GM11168 (cell line): ENCODE results near the gene FOXK1.

ENCODE experiments used
- in situ Hi-C: fragments of 300-500 bp; cut with MboI; formaldehyde crosslinking; loops from one replicate; pipeline ENCODE4 v1.12.0; 2022; ENCODE audit warnings: low sequenced_read_pairs; ENCODE audit not compliant: unreplicated experiment

FOXK1 gene

DNA sequence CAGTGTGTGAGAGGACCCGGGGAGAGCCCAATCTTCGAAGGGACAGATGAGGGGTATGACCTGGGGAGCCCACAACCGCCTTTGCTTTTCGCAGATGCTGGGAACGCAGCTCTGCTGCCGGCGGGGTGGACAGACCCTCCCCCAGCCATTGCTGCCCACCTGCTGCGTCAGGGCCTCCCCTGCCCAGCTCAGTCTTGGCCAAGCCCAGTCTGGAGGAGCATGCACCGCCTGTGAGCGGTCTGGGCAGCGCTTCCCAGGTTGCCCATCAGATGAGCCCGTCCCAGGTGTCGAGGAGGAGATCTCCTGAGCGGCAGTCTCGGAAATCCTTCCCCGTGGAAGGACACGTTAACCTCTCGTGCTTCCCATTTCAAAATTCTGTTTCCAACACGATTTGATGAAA lies 76.0 kb downstream of the FOXK1 start:
- in situ Hi-C loops, result no loop called here

DNA sequence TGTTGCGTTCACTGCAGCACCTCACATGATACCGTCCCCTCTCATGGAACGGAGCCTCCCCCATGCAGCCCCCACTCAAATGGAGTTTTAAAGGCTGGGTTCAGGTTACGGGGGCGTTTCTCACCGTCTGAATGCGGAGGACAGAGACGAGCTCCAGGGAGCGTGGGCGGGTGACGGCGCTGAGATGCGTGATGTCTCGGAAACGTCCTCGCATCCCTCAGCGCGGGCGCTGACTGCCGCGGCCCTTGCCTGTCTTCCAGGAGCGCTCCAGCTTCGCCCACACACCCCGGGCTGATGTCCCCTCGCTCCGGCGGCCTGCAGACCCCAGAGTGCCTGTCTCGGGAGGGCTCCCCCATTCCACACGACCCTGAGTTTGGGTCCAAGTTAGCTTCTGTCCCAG lies 76.7 kb downstream of the FOXK1 start:
- in situ Hi-C loops, result no loop called here

DNA sequence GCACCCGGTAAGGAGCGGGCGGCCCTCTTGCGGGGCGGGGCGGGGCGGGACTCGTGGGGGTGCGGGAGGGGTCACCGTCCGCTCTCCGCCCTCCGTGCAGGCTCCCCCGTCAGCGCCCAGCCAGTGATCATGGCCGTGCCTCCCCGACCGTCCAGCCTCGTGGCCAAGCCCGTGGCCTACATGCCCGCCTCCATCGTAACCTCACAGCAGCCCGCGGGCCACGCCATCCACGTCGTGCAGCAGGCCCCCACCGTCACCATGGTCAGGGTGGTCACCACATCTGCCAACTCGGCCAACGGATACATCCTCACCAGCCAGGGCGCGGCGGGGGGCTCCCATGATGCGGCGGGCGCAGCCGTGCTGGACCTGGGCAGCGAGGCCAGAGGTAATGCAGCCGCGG lies 77.1 kb downstream of the FOXK1 start:
- in situ Hi-C loops, result no loop called here

DNA sequence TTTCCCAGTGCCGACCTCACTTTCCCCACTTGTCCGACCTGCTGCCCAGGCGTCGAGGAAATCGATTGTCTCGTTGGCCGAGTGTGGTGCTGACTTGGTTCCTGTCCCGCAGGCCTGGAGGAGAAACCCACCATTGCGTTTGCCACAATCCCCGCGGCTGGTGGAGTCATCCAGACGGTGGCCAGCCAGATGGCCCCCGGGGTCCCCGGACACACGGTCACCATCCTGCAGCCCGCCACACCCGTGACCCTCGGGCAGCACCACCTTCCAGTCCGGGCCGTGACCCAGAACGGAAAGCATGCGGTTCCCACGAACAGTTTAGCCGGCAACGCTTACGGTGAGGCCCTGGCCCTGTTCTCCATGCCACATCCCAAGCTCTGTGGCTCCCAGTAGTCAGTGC lies 78.9 kb downstream of the FOXK1 start:
- in situ Hi-C loops, result no loop called here

DNA sequence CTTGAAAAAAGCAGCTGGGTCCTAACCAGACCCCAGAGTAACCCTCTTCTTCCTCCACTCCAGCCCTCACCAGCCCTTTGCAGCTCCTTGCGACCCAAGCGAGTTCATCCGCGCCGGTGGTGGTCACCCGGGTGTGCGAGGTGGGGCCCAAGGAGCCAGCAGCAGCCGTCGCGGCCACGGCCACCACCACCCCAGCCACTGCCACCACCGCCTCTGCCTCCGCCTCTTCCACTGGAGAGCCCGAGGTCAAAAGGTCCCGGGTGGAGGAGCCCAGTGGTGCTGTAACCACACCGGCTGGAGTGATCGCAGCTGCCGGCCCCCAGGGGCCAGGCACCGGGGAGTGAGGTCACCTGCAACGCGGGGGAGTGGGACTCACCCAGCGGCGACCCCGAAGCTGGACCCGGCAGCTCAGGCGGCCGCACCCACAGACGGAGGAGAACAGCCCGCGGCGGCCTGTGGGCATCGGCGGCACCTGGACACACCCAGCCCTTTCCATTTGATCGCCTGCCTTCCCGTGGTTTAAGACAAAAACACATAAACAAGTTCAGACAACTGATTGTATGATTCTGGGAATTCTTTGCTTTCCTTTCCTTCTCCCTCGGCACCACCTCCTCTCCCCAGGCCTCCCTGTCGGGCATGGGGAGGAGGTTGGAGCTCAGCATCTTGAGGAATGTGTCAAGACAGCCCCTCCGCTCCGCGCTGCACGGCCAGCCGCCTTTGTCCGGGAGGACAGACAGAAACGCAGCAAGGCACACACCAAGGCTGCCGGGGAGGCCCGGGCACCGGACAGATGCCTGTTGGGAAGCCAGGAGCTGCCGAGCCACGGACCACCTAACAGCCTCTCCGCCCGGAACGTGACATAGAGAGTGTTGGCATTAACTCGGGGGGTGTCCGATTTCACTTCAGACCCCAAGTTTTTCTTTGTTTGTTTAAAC lies 80.3 kb downstream of the FOXK1 start:
- in situ Hi-C loops, result no loop called here

DNA sequence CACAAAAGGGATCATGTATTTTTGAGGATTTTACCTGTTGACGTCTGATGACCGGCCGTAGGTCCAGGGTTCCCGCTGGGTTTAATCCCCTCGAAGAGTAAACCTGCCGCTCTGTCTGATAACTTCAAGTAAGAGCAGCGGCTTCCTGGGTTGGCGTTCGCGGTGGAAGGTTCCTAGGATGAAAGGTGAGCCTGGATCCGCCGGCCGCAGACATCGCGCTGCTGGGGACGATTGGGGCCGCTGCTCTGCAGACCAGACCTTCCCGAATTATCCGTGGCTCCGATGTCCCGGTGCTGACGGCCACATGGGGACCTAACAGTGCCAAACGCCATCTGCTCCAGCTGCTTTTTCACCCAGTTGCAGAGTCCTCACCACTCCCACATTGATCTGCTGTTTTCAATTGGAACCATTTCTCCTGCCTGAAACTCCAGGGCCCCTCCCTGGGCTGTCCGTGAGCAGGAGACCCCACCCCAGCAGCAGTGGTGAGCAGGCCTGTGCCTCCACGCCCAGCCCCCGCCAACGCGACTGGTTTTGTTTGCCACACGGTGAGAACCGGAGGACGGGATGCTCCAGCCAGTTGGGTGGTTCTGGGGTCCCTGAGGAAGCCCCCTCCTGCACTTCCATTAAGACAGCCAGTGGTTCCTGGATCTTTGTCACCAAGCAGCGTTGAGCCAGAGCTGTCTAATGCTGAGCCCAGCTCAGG lies 81.1 kb downstream of the FOXK1 start:
- in situ Hi-C loops, result no loop called here

DNA sequence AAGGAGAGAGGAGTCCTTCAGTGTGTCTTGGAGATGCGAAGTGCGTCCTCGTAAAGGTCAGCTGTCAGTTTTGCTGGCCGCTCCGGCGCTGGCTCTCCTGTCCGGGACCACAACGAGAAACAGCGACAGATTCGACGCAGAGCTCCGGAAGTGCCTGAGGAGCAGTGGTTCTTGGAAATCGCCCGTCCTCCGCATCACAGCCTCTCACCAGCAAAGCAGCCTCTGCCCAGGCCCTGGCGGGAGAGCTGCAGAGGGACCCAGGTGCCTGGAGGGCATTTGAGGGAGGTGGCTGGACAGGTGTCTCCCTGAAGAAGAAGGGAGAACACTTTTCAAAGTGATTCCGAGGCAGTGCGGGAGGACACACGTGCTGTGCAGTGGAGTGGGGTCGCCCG lies 81.7 kb downstream of the FOXK1 start:
- in situ Hi-C loops, result no loop called here

DNA sequence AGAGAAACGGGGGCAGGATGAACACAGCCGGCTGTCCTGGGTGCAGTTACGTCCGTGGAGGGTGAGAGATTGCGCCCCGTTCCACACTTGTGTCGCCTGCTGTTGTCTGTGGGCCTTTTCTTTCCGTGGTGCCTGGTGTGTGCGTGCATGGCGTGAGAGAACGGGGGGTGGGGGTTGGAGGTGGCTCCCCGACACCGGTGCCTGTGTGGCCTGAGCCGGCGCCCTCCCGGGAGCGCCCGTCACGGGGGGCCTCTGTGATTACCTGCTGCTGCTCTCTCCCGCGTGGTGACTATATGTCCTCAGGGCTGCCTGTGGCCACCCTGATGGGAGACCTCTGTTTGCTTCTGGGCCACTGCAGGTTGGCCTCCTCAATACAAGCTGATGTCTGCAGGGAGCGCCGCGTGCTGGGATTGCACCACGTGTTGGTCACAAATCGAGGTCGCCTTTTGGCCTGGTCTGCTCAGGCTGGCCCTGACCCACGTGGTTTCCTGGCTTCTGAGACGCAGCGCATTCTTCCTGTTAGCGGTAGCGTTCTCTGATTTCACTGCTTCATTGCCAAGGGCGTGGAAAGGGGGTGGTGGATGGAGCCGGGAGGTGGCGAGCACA lies 82.4 kb downstream of the FOXK1 start:
- in situ Hi-C loops, result no loop called here

DNA sequence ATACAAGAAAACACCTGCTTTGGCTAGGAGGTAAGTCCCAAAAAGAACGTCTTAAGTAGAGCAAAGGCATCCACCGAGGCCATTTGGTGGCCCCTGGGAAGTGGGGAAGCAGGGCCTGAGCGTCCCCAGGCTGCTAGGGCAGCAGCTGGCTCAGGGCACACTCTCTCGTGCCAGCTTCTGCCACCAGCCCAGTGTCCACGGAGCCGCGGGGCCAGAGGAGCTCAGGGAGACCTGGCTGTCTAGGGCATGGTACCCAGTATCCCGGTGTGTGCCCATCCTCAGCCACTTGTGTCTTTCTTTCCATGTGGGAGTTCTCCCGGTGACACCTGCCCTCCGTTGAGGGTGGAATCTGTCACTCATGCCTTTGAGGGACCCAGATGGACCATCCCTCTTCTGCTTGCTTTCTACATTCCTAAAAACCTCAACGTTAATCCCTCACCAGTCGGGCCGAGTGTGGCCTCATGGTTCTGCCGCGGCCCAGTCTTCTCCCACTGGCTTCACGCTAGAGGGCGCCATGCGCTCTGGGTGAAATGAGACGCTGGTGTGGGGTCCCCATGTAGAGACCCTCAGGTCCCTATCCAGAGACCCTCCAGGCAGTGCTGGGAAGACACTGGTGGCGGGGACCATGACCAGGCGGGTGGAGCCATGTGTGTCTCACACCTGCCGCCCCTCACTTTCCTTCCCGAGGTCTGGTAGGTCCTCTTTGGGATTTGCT lies 83.8 kb downstream of the FOXK1 start:
- in situ Hi-C loops, result no loop called here

DNA sequence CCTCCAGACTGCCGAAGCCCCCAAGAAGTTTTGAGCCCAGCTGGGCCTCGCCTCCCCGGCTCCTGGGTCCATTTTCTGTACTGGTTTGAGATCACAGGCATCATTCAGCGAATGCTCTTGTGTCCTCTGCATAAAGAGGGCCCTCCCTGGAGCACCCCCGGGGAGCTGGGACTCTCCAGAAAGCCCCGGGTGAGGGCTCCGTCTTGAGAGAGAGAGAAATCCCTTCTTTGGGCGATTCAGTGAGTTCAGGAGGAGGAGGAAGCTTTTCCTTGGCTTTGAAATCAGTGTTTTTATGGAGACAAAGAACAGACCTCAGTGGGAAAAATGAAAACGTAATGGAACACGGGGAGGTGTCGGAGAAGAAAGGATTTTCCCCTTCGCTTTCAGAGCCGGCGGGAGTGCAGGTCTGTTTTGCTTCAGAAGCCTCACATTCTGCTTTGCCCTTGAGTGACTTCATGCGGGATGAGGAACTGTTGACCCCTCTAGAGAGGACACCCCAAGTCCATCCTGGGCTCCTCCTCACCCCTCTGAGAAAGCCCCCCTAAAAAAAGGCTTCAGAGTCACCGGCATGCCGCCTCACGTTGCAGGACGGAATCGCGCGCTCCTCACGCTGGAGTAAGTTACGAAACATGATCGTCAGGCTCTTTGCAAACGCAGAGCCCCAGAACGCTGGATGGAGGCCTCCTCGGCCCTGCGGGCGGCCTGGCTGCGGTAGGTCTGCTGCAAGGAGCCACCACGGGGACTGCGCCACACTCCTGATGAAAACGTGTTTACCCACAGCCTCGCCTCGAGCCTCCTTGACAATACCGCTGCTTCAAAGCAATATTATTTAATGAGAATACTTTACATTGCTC lies 84.8 kb downstream of the FOXK1 start:
- in situ Hi-C loops, result no loop called here

DNA sequence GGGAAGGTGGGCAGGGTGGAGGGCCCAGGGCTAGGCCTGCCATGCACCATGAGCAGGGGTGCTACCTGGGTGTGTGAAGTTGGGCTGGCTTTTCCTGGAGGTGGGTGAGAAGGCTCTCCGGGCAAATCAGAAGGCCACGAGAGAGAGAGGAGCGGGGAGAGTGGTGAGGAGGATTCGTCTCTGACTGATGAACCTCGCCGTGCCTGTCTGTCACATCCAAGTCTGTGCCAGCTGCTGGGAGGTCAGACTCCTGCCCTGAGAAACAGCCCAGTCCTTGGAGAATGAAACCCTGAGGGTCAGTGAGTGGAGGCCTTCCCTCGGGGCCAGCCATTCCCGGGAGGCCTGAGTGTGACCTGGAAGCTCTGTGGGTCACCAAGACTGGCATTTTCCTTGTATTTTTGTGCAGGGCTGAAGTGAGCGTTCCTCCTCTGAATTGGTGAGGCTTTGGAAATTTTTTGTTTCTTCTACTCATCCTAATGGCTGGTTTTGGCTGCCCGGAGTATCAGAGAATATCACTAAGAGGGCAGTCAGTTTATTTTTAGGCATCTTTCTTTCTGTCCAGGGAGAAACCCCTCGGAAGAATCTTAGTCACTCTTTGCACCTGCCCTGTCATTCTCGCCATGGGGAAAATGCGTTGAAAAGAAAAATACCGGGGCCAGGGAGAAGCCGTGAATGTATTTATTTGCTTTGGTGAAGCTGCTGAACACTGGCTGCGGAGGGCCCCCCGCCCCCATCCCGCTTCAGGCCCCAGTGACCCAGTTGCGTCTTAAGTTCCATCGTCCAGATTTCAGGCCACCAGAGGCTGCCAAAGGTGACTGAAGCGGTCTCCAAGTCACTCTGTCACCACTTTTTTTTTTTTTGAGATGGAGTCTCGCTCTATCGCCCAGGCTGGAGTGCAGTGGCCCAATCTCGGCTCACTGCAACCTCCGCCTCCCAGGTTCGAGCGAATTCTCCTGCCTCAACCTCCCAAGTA lies 86.8 kb downstream of the FOXK1 start:
- in situ Hi-C loops, result no loop called here

DNA sequence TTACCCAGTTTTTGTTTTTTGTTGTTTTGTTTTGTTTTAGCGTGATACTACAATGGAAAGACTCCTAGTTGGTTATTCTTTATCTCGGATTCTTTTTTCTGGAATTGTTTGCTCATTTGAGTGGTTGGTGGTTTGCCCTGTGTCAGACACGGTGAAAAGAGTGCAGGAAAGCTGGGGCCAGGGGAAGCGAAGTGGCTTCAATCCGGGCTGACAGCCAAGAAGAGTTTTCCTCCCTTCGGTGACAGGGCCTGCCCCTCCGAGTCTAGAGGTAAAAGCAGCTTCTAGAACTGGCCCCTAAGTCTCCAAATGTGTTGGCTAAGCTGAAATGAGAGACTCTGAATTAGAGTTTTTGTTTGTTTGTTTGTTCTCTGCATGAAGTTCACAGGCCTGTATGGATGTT lies 87.7 kb downstream of the FOXK1 start:
- in situ Hi-C loops, result no loop called here

DNA sequence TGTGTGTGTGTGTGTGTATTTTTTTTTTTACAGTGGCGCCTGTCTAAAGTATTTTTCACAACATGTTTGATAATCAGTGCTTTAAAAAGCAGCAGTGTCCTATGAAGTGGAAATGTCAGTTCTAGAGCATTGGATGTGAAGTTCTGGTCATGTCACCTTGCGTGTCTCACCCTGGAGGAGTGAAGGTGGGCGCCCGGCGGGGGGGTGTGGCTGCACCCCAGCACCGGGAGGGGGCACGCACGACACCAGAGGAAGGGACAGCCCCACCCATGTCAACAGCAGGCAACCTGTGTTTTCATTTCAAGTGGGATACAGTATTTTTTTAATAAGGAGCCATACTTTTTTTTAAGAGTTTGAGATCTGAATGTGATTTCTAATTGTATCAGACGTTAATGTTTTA lies 88.8 kb downstream of the FOXK1 start:
- in situ Hi-C loops, result no loop called here

DNA sequence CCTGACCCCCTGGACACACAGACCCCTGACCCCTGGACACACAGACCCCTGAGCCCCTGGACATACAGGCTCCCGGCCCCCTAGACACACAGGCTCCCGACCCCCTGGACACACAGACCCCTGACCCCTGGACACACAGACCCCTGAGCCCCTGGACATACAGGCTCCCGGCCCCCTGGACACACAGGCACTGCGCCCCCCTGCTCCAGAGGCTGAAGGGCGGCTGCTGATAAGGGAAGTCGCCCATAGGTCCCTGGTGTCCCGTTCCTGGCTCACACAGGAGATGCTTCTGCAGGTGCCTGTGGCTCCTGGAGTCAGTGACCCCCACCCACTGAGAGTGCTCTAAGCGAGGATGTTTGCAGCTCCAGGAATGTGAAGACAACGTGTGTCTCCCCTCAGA lies 89.6 kb downstream of the FOXK1 start:
- in situ Hi-C loops, result no loop called here

DNA sequence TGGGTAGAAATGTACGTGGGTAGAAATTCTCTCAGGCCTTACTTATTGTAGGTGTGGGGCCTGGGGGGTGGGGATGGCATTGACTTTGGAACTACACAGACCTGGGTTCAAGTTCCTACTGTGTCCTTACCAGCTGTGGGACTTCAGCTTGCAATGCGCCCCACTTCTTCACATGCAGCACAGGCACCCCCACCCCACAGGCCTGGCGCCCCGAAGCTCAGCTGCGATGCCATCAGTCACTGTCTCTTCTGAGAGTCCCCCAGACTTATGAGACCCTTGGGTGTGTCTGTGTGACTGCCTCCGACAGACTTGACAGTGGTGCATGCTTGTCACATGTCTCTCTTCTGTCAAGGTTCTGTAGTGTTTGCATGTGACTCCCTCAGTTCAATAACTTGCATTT lies 90.2 kb downstream of the FOXK1 start:
- in situ Hi-C loops, result no loop called here

DNA sequence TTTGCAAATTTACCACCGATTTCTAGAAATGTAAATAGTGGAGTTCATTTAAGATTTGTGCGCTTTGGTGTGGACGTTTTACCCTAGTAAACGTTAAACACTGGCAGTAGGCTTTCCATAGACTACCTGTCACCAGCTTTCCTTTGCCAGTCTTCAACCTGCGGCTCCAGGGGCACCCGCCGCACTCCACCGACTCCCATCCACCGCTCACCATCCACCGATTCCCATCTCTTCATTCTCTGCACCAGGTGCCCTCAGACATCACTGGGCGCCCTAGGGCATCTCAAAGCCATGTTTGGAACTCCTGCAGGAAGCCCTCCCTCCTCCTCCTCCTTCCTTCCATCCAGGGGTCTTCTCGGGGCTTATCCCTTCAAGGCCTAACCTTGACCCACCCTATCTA lies 91.9 kb downstream of the FOXK1 start:
- in situ Hi-C loops, result no loop called here

DNA sequence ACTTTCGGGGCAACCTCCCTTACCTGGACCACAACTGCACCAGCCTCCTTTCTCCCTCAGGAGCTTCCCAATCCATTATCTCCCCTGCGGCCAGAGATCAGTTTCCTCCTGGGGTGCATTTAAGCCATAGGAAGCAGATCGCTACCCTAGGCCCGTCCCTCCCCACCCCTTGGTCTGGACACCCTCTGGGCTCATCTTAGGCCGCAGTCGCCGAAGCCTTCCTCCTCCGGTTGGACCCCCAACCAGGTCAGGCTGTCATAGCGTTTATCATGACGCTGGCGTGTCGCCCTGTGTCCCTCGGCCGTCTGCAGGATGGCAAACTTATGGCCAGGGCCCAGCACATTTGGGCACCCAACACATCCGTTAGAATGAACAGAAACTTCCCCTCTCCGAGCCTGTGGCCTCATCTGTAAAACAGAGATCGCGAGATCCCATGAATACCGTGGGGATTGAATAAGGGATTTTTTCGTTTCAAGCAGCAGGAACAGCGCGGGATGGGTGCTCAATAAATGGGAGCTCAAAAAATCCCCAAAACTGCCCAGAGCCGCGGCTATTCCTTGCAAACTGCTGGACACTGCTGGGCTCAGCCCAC lies 92.7 kb downstream of the FOXK1 start:
- in situ Hi-C loops, result no loop called here

DNA sequence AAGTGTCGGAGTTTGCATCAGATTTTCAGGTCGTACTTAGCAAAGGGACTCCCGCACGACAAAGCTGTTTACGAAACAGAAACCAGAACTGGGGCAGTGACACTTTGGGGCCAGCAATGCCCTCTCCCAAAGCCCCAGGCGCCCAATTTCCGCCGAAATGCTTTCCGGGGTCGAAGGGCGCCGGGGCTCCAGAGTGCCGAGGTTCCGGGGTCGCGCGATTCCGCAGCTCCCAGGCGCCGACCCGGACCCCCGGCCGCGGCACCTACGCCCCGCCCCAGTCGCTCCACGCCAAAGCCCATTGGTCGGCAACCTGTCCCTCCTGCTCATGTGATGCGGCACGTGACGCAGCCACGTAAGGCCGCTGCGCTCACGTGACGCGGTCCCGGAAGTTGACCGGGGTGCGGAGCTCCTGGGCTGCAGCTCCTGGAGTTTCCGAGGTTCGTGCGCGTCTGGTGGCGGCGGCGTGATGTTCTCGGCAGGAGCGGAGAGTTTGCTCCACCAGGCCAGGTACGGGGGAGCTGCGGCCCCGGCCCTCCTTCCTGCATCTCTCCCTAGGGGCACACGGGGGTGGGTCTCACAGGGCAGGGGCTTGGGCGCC lies 93.3 kb downstream of the FOXK1 start, which contains the start of gene AP5Z1:
Gene AP5Z1 (plus strand): TSS at position 374 of the 598 bp plus-strand sequence. CDS start 93 bp downstream, at position 467.
- in situ Hi-C loops, result no loop called here
